ENCODE results near the gene C1QTNF1.

The C1QTNF1 gene

DNA sequence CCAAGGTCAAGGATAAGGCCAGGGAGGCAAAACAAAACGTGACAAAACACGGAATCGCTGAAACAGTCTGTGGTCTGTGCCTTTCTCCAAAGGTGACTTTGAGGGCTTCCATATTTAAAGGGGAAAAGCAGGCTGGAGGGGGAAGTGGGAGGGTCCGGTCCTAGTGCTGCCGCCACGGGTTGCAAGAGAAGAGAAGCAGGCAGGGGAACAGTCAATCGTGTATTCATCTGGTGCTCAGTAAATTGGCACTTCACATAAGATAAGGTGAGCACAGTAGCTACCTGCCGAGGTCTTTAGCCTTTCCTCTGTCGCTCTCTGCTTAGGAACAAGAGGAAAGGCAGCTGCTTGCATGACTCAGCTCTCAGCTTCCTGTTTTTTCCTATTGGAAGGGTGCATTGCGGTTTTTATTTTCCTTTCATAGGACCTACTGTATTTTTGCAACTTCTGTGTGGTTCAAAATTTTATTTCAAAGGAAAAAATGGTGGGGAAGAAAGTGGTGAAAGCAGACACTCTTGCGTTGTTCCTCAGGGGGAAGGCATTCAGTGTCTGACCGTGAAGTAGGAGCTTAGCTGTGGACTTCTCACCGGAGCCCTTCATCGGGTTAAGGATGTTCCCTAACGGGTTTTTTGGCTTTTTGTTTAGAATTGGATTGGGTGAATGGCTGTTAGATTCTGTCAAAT is 37.2 kb upstream of the C1QTNF1 start:
- no peak overlapping the region for H3K4me3 ChIP-seq (ENCODE audit: low read length)
- no peak for TF ChIP-seq ZNF274 (IDR thresholded peaks at IDR 0.05; ENCODE audit: low read depth, low read length)

DNA sequence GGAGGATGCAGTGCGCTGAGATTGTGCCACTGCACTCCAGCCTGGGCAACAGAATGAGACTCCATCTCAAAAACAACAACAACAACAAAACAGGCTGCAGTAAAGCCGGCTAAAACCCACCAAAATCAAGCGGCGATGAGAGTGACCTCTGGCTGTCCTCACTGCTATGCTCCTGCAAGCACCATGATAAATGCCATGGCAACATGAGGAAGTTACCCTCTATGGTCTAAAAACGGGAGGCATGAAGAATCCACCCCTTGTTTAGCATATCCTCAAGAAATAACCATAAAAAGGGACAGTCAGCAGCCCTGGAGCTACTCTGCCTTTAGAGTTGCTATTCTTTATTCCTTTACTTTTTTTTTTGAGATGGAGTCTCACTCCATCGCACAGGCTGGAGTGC is 35.8 kb upstream of the C1QTNF1 start:
- no peak for TF ChIP-seq ZNF274 (IDR thresholded peaks at IDR 0.05; ENCODE audit: low read depth, low read length)
- H3K4me3 ChIP-seq (ENCODE audit: low read length) = no peak overlapping the region

DNA sequence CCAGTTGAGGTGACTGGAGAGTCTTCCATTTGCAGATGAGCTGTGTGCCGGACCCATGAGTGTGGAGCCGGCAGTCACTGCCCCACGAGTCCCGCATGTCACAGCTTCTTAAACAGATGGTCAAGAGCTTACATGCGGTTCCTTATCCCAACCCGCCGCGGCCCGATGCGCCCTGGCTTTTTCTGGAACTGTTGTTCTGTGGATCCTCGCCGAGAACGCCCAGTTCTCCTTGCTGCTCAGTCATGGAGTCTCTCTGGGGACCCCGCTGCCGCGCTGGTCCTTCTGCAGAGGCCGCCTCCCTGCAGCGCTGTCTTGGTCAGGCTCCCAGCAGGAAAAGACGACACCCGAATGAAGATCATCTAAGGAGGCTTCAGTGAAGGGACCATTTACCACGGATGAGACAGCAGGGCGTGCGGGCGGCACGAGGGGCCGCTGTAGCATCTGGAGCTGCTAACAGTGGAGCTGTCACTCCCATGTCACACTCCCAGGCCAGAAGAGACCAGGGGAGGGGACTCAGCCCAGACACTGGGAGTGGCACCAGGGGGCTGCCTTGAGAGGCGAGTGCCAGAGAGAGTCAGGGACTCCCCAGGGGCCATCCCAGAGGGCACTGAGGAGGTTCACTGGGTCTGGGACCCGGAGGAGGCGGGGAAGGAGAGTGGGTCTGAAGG is 33.5 kb upstream of the C1QTNF1 start:
- no peak overlapping the region for H3K4me3 ChIP-seq (ENCODE audit: low read length)
- TF ChIP-seq ZNF274 (IDR thresholded peaks at IDR 0.05; ENCODE audit: low read depth, low read length) = no peak

DNA sequence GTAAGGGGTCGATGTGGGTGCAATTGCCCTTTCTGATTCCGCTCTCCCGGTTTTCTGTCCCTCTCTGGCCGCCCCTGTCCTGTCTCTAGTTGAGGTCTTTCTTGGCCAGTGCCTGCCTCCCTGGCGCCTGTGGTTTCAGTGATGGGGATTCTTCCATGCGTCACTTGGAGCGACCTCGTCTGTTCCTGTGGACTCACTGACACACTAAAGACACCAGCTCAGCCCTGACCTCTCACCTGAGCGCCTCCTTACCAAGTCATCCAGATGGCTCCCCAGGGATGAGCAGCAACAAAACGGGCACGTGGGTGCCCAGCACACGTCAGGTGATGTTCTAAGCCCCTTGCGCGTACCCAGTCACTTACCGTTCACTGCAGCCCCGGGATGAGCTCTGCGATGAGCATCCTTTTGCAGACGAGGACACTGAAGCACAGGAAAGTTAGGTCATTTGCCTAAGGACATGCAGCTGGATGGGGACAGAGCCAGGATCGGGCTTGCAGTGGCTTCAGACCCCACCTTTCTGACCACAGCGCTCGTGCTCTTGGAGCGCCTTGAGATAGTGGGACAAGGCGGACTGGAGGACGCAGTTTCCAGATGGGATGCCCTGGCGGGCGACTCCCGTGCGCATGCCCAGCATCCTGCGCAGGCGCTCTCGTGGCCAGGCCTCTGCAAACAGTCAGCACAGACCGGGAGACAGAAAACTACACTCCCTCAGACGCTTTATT is 32.8 kb upstream of the C1QTNF1 start:
- no peak overlapping the region for H3K4me3 ChIP-seq (ENCODE audit: low read length)
- TF ChIP-seq ZNF274 (IDR thresholded peaks at IDR 0.05; ENCODE audit: low read depth, low read length) = no peak

DNA sequence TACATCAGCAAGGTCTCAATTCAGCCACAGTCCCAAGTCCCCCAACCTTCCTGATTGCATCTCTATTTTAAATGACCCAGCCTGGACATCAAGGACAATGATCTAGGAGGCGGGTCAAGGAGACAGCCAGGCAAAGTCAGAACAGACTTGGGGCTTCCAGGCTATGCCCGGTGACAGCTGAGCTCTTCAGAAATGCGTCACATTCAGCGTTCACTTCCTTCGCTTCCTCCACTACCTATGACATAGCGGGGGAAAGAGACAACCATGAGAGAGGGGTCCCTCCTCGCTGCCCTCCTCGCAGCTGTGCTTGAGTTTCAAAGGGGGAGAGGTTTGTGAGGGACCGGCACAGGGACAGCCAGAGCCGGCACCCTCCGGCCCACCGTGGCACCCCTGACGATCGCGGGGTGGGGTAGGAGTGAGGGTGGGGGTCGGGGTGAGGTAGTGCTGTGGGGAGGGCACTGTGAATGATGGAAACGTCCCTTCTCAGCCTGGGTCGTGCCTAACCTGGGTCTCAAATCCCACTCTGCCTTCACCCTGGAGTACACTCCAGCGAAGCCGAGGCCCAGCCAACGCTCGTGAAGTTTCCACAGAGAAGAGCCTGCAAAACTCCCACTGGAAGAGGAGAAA is 31.9 kb upstream of the C1QTNF1 start:
- TF ChIP-seq ZNF274 (IDR thresholded peaks at IDR 0.05; ENCODE audit: low read depth, low read length) = no peak
- H3K4me3 ChIP-seq (ENCODE audit: low read length) = no peak overlapping the region

DNA sequence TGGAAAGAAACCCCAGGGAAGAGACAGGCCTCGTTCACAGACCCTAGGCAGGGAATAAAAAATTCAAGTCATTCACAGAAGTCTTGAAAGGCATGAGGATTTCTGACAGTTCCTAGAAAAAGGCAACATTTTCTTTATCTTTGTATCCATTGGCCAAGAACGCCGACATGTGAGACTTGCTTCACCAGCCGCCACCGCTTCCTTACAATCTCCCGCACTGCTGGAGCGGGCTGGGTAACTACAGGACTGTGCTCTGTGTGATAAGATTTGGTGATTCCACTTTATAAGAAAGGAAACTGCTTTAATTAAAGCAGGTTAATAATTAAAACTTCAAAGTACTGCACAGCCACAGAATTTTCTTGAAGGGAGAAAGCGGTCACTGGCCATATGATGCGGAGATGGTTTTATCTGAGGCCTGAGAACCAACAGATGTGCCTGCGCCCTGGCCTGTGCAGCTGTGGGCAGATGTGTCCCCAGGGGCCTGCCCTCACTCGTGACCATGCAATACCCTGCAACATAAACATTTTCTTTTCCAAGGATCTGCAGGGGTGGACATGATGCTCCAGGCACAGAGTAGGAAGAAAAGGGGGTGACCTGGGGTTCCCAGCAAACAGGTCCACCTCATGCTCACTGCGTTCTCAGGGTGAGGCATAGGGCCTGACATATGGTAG is 31.3 kb upstream of the C1QTNF1 start:
- no peak for TF ChIP-seq ZNF274 (IDR thresholded peaks at IDR 0.05; ENCODE audit: low read depth, low read length)
- H3K4me3 ChIP-seq (ENCODE audit: low read length) = no peak overlapping the region

DNA sequence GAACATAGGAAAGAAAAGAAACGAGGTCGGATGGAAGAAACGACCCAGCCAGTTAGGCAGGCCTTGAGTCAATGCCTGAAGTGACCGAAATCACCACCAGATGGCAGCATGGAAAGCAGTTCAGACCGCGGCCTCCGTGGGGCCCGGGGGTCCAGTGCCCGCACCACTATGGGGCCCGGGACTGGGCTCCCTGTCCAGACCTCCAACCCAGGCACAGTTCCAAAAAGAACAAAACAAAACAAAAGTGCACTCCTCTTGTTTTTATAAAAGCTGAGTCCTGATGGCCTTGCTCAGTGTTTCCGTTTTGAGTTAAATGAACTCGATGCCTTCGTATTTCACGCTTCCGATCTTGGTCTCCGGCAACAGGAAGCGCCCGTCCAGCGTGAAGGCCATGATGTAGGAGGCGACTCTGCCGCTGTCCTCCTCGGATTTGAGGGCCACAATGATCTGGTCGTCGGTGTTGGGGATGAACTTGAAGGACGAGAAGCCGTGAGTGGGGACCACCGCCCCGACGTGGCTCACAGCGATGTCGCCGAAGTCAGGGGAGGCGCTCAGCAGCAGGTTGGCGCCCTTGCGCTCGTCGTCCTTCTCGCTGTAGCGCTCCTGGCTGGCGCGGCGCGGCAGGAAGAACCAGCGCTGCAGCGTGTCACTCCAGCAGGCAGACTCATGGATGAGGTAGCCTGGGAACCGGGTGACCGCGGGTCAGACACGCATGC is 30.6 kb upstream of the C1QTNF1 start:
- TF ChIP-seq ZNF274 (IDR thresholded peaks at IDR 0.05; ENCODE audit: low read depth, low read length) = no peak
- H3K4me3 ChIP-seq (ENCODE audit: low read length) = no peak overlapping the region

DNA sequence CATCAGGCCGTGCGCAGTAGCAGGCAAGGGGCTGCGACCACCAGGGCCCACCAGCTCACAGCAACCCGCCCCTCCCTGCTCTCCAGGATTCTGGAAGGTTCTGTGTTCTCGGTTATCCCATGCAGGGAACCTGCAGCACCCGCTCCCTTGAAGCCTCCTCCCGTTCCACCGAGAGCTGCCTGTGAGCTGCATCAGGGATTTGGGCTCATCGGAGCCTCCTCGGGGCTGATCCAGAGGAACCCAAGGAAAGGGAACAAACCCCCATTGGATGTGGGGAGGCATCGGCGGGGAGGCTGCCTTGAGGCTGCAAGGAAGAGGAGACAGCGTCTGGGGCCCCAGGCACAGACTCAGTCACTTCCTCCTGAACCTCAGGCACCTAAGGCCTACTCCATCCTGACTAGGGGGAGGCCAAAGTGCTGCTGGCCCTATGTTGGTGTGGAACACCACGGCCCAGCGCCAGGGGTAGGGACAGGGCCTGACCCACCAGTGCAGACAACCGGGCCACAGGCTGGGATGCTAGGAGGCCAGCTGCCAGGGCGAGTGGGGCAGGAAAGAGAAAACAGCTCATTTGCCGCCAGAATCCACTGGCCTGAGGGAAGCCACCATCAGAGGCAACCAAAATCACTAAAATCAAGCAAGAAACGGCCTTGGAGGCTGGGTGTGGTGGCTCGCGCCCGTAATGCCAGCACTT is 29.8 kb upstream of the C1QTNF1 start:
- no peak overlapping the region for H3K4me3 ChIP-seq (ENCODE audit: low read length)
- TF ChIP-seq ZNF274 (IDR thresholded peaks at IDR 0.05; ENCODE audit: low read depth, low read length) = no peak

DNA sequence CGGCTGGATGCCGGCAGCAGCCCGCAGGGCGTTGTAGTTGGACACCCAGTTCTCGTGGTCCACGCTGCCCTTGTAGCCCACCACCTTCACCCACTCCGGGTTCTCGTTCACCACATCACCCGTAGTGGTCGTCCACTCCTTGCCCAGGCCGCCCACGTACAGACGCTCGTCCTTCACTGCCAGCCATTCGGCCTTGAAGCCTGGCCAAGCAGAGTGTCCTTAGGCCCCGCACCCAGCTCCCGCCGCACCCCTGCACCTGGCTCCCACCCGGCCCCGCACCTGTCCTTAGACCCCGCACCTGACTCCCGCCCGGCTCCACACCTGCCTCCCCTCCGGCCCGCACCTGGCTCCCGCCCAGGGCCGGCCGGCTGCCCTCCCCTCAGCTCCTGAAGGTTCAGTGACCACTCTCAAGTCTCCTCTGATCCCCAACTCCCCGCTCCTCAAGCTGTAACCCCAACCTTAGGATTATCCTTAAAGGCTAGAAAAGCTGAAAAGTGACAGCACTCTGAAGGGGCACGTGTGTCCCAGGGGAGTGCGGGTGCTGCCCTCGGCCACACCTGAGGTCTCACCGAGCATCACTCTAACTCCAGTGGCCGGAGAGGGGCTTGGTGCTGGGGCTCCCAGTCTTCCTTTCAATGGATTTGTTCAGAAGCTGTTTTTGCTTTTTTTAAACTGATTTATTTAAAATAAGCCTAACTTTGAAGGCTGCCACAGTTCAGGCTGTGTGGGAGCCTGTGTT is 28.8 kb upstream of the C1QTNF1 start:
- H3K4me3 ChIP-seq (ENCODE audit: low read length) = no peak overlapping the region

DNA sequence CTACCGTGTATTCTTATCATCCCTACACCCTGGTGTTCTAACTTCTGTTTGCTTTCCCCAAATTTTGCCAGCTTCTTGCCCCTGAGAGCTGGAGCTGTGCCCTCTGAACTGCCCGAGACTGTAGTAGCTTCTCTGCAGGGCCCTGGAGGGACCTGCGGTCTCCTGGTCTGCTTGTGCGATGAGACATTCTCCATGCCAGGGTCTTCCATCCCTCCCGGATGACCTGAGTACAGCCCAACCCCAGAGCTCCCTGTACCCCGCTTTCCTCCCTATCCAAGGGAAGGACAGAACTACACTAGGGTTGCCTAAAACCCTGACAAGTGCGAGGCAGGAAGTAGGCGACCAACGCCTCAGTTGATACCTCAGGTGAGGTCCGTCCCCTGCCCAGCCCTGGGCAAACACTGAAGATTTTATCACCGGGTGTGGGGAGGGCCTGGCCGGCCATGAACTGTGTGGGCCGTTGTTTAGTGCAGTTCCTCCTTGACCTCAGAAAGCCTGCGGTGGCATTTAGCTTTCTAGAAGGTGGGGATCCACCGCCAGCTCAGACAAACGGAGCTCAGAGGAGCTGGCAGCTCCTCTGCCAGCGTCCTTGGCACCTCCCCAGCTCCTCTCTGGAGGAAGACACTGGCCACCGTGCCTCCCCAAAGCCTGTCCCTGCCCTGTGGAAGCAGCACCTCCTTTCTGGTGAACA is 28.1 kb upstream of the C1QTNF1 start:
- no peak for TF ChIP-seq ZNF274 (IDR thresholded peaks at IDR 0.05; ENCODE audit: low read depth, low read length)

More for the DNA sequence above, 28.8 kb upstream of the C1QTNF1 start:
- no peak for TF ChIP-seq ZNF274 (IDR thresholded peaks at IDR 0.05; ENCODE audit: low read depth, low read length)

DNA sequence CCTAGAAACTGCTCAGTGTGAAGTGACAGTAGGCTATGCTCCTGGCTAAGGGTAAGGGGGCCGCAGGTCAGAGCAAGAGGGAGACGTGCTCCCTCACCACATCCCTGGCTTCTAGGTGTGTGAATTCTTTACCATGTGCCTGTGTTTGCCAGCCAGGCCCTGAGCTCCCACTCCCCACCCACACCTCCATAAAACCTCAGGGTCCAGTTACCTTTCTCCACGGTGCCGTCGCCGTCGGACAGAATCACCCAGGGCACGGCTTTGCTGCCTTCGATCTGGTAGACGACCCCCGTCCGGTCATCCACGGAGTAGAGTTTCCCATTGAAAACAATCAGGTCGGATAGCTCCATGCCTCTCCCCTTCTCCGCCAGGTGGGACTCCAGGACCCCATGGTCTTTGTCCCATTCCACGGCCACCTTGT is 27.2 kb upstream of the C1QTNF1 start:
- no peak overlapping the region for H3K4me3 ChIP-seq (ENCODE audit: low read length)
- no peak for TF ChIP-seq ZNF274 (IDR thresholded peaks at IDR 0.05; ENCODE audit: low read depth, low read length)

More for the DNA sequence above, 28.1 kb upstream of the C1QTNF1 start:
- H3K4me3 ChIP-seq (ENCODE audit: low read length) = no peak overlapping the region
